GM18867 (cell line): ENCODE measurements around the gene ROBO1.

ENCODE experiments used
- ATAC-seq: cut with Tn5 transposase; IDR thresholded peaks from one replicate; pipeline ENCODE4 v1.9.1; 2021; ENCODE audit warnings: mild to moderate bottlenecking, moderate library complexity; ENCODE audit not compliant: unreplicated experiment

Gene ROBO1

GRCh38 chr3:79672075-79672474 is 95.7 kb downstream of the ROBO1 start:
- ATAC-seq: no peak

DNA sequence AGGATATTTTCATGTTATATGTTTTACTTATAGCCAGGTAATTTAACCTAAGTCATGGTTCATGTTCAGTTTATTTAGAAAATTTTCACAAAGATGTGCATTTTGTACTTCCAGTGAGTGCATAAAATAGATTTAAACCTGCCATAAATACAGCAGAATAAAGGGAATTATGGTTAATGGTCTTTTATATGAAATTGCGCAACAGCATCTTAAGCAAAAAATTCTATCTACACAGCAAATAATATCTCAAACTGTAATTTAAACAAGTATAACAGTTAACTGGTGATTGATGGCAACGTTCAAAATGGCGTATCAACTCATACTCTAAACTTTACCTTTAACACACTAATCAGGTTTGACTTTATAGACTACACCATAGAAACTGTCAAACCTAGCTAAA is 97.6 kb downstream of the ROBO1 start:
- ATAC-seq: no peak

- no peak for ATAC-seq
Observed at GRCh38 chr3:79664455-79664854, 103.3 kb downstream of the ROBO1 start.

- ATAC-seq: no peak
Observed at GRCh38 chr3:79661896-79662295, 105.9 kb downstream of the ROBO1 start.

GRCh38 chr3:79657076-79657475 is 110.7 kb downstream of the ROBO1 start:
- ATAC-seq: no peak

DNA sequence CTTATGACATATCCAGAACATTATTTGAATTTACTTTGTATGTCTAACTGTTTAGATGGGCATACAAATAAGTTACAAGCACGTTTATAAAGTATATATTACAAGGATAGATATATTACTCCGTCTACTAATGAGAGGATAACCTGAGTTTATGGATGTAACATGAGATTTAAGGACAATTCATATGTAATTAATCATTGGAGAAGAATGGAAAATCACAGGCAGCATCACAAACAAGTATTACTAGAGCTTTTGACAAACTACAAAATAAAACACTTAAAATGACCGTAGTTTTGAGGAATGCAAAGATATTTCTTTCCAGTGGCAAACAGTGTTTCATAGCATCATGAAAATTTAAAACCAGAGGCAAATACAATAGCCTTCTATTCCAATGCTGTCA is 113.8 kb downstream of the ROBO1 start:
- ATAC-seq: no peak

GRCh38 chr3:79653266-79653830 is 114.5 kb downstream of the ROBO1 start:
- no peak for ATAC-seq

- no peak for ATAC-seq
Observed at GRCh38 chr3:79651536-79652065, 116.2 kb downstream of the ROBO1 start.

DNA sequence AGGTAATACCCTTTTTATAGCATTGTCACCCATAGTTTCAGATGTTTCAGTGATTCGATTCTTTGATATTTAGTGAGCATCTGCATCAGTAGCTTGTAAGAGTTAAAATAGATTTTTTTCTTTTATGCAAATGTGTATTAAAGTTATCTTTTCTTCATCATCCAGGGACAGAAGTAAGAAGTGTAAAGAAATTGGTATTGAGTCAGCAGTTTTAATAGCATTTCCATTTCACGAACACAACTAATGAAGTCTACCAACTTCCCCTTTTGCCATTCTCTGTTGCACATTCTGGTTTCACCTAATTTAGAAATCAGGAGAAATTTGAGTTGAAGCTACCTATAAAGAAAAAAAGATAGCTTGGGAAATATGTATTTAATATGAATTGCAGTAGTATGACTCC is 127.9 kb downstream of the ROBO1 start:
- ATAC-seq: no peak

- ATAC-seq: no peak
Observed at GRCh38 chr3:79636372-79636771, 131.4 kb downstream of the ROBO1 start.

DNA sequence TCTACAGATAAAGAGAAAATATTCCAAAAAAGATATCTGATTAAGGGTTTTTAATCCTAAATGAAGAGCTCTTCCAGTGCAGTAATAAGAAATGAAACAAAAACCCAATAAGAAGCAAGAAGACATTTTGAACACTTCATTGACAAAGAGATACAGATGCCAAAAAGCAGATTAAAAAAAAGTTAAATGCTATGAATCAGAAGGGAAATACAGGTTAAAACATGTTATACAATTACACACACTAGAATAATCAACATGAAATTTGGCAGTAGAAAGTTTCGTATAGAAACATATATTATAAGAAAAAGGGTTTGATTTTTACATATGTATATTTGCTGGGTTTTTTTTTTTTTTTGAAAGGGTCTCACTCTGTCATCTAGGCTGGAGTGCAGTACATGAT is 135.0 kb downstream of the ROBO1 start:
- no peak for ATAC-seq

DNA sequence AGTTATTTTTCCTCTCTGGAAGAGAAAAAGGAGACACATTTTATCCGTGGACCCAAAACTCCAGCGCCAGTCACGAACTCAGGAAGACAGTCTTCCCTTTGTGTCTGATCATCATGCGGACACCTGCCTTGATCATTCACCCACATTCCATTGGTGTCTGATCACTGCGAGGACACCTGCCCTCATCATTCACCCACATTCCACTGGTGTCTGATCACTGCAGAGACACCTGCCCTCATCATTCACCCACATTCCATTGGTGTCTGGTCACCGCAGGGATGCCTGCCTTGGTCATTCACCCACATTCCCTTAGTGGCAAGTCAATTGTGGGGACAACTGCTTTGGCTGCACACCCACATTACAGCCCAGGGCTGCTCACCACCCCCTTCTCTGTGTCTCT is 148.9 kb downstream of the ROBO1 start:
- ATAC-seq: no peak

- no peak for ATAC-seq
Observed at GRCh38 chr3:79606414-79606813, 161.4 kb downstream of the ROBO1 start.

DNA sequence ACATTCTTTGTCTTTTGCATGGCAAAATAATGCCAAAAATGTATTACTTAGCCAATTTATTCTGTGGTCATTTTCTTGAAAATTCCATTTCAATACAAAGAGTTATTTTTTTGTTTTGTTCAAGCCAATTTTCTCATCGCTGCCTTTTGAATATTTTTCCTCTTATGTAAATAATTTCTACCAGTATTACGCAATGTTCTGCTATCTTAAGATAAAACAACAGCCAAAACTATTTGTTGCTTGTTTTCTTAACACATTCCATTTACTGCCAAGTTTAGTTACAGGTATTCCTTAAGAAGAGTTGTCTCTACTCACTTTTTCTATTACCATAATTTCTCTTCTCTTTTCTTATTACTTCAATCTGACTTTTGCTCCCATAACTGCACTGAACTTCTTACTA is 163.1 kb downstream of the ROBO1 start:
- no peak for ATAC-seq

DNA sequence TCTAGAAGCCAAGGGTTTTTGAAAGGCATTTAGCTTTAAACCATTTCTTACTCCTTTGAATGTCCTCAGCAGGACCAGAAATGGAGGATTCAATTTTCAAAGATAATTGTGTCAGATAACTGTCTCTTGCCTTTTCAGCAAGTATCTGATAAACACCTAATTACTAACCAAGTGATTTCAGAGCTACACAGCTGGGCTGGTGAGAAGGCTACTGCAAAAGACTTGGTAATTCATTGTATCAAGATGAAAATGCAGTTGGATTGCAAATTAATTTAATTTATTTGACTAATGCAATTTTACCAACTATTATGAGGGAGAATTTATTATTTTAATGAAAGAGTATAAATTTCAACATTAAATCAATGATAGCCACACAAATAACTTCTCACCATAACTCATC is 165.4 kb downstream of the ROBO1 start:
- ATAC-seq: no peak

DNA sequence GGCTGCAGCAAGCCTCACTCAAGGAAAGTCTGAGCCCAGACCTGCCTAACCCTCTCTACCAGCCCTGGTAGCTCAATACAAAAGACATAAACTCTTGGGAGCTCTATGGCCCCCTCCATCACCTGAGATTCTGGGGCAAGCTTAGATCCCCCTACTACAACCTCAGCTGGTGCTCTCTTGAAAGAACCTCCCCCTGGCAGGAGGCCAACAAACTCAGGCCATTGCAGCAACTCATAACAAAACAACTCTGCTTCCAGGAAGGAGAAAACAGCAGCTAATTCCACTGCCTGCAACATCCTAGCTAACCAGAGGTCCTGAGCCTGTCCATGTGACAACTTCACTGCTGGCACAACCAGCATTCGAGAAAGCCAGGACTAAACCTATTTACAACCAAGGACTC is 169.2 kb downstream of the ROBO1 start:
- no peak for ATAC-seq

- no peak for ATAC-seq
Observed at GRCh38 chr3:79597709-79598108, 170.1 kb downstream of the ROBO1 start.

DNA sequence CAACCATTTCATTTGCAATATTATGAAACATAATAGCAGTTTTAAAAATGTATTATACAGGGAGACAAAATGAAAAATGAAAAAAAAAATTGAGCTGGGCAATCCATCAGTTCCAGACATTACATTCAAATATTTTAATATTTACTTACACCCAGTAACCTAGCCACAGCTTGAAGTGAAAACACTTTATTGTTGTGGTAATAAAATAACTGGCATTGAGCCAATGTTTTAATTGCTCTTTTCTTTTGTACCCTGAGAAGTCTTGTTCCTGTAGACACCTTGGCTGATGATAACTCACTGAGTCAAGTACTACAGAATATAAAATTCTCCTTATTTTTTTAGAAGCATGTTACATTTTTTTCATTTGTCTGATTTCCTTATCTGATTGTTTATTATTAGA is 180.6 kb downstream of the ROBO1 start:
- no peak for ATAC-seq

GRCh38 chr3:79586232-79586631 is 181.6 kb downstream of the ROBO1 start:
- ATAC-seq: no peak

- ATAC-seq: no peak
Observed at GRCh38 chr3:79572930-79573329, 194.9 kb downstream of the ROBO1 start.

GRCh38 chr3:79568938-79569337 is 198.9 kb downstream of the ROBO1 start:
- ATAC-seq: no peak

GRCh38 chr3:79564192-79564591 is 203.6 kb downstream of the ROBO1 start:
- no peak for ATAC-seq

DNA sequence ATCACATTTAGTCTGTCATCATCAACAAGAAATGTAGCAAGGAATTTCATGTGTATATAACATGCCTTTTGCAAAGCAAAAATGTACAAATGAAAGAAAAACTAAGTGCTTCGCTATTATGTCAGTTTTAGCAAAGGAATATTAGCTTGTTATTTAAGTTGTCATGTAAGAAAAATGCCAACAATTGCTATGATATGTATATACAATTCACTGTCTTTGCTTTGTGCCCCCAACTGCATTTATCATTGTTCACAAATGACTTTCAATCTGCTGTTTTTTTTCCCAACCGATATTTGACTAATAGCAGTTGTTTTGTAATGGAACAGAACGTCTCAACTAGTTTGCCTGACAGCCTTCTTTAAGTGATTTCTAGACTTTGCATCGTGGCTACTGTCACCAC is 207.1 kb downstream of the ROBO1 start:
- no peak for ATAC-seq
